AG08396 (cell line): Measurements from ENCODE around the gene RSAD2.
"Not testable (repeated sequence)": the region's sequence is repeated elsewhere in the genome, so short reads cannot be mapped to it uniquely, and the experiment has no call there.

Experiments used
- DNase-seq: peaks from one replicate; pipeline ENCODE4 v3.0.0; 2012; ENCODE audit warnings: low spot score, mixed read lengths

Gene RSAD2

DNA sequence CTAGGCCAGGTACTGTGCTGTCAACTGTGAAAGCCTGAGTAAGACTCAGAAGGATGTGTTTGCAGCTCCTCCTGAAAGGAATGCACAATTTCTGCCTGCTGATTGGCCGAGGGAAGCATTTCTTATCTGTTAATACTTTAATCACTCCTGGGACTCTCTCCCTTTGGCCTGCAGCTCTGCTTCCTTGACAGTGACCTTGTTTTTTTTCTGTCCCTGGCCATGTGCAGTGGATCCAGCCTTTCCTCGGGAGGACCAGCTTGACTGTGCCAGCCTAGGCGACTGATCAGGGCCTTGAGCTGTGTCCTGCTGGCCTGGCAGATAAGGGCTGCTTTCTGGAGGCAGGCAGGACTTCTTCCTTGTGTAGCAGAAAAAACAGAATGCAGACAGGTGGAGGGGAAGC lies 49.6 kb downstream of the RSAD2 start:
- DNase-seq, result no peak

DNA sequence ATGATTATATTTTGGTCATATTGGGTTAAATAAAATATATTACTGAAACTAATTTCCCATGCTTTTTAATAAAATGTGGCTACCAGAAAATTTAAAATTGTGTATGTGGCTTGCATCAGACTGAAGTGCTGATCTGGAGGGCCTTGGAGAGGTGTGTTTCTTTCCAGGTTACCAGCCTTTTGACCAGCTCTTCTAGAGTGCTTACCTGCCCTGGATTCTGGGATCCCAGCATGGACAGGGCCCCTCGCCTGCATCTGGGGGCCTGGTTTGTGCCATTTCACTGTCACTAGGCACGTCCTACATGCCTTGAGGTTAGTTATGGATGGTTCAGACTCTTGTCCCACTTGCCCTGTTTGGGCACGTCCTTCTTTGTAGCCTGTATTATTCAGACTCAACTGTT lies 50.2 kb downstream of the RSAD2 start:
- no peak for DNase-seq

DNA sequence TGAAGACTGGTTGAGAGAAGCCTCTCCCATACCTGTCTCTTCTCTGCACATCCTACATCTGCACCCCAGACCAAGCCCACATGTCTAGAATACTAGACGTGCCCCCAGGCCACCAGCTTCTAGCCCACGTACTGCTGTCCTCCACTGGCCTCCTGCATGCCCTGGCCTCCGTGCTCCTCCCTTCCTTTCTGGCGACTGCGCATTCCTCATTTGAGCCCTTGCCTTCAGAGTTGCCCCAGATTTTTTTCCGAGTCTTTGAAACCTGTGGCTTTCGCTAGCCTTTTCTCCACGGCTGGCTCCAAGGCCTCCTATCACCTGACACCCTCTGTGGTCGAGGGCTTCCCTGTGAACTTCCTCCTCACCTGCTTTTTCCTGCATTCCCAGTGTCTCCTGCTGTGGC lies 50.9 kb downstream of the RSAD2 start:
- DNase-seq, result no peak

DNA sequence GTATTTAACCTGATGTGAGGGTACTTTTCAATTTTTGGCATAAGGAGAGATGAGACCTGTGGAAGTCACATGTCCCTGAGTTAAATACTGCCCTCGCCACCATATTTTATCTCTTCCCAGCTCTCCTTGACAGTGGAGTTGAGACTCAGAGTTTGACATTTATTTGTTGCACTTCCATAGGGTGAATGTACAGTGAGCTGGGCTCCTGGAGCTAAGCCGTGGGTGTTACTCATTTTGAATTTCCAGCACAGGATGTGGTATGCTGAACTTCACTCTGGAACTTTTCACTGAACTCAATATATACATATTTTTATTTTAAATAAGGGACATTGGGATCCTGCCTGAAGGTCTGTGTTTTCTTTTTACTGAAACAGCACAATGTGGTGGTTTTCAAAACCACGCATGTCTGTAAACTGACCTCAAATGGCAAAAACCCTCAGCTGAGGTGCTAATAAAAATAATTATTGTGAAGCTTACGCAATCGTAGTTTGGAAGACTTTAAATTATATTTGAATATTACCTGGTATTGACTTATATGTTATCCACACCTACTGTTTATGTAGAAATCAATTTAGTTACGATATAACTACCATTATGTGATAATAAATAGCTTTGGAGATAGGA lies 51.7 kb downstream of the RSAD2 start:
- DNase-seq, result no peak

DNA sequence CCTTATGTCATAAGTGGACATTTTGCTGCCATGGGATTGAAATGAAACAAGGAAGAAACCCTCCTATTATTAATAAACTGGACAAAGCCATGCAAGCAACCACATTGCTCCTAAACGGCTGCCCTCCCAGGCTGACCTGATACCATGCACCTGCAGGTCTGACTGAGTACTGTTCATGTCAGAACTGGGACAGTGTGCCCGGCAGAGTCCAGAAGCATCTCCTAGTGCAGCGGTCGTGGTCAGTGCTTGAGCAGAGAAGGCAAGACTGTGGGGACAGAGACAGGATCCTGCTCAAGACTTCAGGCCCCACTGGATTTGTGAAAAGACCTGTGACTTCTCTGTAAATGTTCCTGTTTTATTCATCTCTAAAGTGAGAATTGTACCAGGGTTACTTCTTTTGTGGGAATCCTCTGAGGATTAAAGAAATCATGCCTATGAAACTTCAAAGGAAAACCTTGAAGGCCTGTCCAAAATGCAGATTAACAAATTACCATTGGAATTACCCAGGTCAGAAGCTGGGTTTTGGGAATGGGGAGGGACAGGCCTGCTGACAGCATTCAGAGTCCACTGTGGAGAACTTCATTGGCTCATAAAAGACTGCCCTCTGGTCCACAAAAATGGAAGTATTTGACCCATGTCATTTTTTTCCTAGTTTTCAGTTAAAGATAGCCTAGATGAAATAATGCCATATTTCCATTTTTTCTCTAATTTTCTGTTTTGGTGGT lies 53.5 kb downstream of the RSAD2 start:
- DNase-seq, result no peak

DNA sequence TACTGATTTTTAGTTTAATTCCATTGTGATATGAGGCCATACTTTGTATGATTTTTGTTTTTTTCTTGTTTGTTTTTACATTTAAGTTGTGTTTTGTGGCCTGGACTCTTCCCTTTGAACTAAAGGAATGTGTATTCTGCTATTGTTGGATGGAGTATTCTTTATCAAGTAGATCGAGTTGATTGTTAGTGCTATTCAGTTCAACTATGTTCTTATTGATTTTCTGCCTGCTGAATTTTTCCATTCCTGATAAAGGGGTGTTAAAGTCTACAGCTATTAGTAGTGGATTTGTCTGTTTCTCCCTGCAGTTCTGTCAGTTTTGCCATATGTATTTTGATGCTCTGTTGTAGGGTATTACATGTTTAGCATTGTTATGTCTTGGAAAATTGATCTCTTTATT lies 54.2 kb downstream of the RSAD2 start:
- DNase-seq, result no peak

DNA sequence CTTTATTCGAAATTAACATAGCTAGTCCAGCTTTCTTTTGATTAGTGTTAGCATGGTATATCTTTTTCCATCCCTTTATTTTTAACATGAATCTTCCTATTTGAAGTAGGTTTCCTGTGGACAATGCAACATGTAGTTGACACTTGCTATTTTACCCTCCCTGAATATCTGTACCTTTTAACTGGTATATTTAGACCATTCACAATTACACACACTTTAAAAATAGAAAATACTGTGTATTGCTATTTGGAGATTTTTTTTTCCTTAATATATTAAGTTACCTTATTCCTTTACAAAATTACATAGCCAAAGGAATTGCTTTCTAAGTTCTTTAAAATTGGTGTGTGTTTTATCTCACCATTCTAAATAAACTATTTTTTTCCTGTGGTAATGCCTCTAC lies 54.6 kb downstream of the RSAD2 start:
- no peak for DNase-seq

DNA sequence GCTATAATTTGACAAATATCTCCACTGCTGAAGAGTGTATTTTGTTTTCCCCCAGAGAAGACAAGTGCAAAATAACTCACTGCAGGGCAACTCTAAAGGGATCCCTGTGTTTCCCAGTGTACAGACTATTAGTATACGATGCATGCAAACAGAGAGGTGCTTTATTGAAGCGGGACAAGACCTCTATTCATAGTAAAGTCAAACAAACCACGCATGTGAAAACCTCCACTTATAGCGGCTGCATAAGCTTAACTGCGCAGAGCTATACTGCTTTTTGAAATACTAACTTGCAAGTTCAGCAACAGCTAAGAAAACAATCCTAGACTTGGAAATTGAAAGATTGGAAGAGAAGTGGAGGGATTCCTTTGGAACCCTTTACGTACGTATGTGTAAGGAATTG lies 55.3 kb downstream of the RSAD2 start:
- no peak for DNase-seq

DNA sequence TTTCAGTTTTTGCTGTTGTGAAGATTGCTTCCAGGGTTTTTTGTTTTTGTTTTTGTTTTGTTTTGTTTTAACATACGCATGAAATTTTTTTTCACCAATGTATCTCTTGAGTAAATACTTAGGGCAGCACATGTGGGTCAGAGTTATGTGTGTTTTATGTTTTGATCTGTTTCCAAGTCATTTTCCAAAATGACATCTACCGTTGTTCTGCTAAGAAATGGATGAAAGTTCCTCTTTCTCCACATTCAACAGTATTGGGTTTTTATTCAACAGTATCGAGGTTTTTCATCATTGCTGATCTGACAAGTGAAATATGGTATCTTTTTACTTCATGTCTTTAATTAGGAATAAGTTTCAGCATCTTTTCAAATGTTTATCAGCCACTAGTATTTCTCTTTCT lies 56.3 kb downstream of the RSAD2 start:
- DNase-seq, result no peak

DNA sequence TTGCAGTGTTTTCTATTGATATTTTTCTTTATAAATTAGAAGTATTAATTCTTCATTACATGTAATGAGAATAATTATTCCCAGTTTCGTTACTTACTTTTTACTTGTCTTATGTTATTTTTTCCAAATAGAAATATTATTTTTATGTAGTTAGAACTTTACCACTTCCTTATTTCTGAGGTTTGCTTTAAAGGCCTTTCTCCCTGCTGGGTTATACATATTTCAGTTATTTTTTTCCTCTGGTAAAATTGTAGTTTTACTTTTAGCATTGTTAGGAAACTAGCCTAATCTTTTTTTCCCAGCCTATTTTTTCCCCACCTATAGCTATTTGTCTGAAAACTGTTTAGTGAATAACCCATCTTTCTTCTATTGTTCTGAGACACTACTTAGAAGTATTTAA lies 56.8 kb downstream of the RSAD2 start:
- DNase-seq, result no peak

DNA sequence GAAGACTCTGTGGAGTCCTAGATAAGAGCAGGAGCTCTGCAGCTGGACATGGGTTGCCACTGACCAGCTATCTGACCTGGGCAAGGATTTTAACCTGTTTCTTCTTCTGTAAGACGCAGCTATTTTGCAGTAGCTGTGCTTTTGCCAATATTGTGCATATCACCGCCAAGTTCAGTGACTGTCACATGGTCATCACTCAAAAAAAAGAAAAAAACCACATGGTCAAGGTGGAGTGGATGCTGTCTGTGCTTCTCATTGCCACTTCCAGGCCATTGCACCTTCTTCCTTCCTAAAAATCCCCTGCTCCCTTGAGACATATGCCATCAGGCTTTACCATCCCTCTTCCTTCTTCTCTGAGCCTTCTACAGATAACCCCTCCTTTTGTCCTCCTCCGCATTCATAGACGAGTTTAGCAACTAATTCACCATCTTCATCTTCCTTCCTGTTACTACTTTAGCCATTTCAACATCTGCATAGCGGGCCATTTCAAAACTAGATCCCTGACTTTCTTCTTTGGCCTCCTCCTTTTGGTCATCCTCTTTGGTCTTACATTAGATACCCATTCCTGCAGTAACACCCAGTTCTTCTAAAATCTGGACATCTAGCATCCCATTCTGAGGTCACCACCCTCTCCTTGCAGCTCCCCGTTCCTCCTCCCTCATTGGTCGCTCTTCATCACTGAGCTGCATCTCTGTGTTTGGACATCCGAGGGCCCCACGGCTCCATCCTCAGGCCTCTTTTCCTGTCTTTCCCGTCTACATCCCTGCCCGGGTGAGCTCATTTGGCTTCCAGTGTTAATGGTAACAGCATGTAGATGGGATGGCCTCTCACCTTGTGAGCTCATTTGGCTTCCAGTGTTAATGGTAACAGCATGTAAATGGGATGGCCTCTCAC lies 57.4 kb downstream of the RSAD2 start:
- DNase-seq, result no peak

DNA sequence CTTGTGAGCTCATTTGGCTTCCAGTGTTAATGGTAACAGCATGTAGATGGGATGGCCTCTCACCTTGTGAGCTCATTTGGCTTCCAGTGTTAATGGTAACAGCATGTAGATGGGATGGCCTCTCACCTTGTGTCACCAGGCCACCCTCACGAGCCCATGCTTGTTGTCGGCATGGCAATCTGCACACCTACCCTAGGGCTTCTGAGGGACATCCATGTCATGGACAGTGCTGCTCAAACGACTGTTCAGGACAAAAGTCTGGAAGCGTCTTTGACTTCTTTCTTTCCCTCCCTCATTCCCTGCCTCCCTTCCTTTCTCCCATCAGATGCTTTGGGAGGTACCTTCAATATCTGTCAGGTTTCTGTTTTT lies 58.1 kb downstream of the RSAD2 start:
- not testable (repeated sequence) for DNase-seq

DNA sequence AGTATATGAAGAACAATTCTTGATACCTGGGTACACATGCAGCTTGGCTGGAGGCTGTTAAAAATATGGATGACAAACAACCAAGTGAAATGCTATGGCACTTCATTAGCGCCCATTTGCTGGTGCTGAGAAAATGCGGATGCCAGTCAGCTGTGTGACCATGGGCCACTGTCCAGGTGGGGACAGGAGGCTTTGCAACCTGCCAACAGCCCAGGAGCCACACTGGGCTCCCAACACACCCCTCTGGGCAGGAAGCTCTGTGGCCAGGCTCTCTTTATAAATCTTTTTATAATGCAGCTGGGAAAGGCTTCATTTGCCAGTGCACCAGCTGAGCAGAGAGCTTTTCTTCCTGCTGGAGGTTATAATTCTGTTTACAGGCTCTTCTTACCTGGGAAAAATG lies 59.6 kb downstream of the RSAD2 start:
- no peak for DNase-seq

DNA sequence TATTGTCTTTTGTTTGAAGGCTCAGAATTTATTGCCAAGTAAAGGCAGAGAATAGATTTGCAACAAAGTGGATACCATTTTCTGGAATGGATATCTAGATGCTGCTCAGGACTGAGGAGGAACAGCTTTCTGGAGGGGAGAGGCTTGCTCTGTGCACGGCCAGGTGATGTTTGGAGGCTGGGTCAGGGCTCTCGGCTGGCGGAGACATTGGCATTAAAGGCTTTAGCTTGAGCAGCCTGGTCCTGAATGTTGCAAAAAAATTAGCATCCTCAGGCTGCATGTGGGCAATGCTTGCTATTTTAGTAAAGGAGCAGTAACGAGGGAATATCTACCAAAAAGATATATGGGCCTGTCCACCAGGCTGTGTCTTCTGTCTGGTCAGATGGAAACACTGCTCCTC lies 60.0 kb downstream of the RSAD2 start:
- no peak for DNase-seq

DNA sequence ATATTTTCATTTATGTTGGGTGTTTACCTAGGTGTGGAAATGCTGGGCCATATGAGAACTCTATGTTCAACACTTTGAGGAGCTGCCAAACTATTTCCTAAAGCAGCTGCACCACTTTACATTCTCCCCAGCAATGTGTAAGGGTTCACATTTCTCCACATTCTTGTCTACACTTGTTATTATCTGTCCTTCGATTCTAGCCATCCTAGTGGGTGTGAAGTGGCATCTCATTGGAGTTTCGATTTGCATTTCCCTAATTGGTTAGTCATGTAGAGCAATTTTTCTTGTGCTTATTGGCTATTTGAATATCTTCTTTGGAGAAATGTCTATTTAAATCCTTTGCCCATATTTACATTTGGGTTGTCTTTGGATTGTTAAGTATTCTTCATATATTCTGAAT lies 61.5 kb downstream of the RSAD2 start:
- DNase-seq, result no peak

DNA sequence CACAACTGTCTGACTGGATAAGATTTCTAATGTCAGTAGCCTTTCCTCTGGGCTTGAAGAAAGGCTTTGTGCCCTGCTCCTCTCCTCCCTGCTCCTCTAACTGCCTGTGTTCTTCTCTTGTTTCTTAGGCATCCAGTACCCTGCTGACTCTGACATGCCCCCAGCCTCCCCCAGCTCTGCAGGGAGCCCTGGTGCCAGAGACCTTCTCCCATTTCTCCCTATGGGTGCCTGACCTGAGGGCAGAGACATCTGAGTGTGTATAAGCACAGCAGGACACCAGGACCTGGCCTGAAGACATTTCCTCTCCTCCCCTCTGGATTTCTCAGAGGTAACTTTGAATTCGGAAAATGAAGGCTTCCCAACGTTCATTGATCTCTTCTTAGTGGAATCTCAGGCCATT lies 63.2 kb downstream of the RSAD2 start:
- no peak for DNase-seq

DNA sequence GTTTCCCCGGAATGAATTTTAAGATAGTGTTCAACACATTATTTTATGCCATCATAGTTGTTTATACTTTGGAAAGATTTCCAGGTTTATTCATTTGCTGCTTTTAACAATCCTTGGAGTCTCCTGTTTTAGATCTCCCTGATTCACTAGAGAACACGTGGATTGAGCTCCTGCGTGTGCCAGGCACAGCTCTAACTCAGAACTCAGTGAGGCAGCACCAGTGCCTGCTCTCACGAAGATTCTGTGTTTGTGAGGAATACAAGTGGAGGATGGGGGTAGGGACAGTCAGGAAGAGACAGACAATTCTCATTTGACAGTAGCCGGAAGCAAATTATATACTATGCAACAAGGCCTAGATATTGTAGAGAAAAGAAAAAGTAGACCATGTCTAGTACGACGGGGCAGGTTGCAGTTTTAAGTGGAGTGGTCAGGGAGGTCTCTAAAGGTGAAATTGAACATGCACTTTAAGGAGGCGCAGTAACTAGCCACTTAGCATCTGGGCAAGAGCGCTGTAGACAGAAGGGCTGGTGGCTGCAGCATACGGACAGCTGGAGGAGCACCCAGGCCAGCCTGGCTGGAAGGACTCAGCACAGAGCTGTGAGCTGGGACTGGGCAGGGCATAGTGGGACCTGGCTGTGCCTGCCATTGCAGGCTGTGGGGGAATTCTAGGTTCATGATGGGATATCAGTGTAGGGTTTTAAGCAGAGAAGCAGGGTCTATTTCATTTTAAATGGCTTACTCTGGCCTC lies 63.9 kb downstream of the RSAD2 start:
- no peak for DNase-seq

DNA sequence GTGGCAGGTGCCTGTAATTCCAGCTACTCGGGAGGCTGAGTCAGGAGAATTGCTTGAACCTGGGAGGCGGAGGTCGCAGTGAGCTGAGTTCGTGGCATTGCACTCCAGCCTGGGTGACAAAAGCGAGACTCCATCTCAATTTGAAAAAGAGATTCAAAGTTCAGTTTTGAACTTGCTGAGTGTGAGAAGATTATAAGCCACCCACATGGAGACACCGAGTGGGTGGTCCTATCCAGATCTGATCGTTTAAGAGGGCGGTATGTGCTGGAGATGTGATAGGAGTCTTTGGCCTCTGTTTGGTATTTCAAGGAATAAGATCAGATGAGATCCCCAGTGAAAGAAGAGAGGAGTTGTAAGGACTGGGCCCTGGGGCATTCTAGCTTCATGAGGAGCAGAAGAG lies 65.3 kb downstream of the RSAD2 start:
- no peak for DNase-seq

DNA sequence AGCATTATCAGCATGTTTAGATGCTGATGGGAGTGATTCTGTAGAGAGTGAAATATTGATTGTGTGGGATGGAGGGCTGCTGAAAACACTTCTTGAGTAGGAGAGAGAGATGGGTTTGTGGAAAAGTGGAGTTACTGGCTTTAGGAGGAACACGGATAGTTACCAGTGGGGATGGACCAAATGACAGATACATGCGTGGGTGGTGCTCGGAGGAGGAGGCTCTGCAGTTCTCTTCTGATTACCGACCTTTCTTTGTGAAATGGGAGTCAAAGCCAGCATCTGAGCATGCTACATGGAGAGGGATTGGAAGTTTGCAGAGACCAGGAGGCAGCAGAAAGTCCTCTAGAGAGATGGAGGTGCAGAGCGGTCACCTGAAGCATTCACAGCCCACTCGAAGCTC lies 65.9 kb downstream of the RSAD2 start:
- DNase-seq, result no peak

DNA sequence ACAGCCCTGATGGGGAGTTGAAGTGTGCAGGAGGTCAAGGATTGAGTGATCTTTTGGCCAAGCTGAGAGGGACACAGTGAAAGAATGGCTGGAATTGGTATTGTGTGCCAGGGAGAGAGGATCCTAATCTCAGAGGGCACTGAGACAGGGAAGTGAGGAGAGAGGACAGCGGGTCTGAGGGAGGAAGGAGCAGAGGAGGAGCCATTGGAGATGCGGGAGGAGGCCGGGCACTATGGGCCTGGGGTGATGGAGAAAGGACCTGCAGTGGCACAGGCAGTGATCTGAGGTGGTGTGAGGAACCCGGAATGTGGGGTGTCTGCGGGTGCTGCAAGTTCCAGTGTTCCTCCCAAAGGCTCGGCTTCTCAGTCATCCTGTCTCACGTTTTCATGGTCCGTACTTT lies 66.4 kb downstream of the RSAD2 start:
- DNase-seq, result no peak

DNA sequence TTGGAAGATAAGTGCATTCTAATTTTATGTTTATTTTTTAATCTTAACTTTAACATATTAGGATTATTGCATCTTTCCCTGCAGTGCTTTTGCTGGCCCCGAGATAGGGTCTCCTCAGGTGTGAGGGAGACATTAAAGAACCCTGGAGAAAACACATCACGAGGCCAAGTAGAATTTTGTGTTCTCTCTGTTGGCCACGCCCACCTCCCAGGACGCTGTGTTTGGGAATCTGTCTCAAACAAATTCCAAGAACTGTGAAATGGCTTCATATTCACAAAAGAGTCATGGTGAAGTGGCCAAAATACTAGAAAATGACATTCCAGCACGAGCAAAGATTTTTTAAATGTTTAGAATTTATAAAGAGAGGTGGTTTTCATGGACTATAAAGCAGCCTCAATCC lies 67.0 kb downstream of the RSAD2 start:
- DNase-seq, result no peak

DNA sequence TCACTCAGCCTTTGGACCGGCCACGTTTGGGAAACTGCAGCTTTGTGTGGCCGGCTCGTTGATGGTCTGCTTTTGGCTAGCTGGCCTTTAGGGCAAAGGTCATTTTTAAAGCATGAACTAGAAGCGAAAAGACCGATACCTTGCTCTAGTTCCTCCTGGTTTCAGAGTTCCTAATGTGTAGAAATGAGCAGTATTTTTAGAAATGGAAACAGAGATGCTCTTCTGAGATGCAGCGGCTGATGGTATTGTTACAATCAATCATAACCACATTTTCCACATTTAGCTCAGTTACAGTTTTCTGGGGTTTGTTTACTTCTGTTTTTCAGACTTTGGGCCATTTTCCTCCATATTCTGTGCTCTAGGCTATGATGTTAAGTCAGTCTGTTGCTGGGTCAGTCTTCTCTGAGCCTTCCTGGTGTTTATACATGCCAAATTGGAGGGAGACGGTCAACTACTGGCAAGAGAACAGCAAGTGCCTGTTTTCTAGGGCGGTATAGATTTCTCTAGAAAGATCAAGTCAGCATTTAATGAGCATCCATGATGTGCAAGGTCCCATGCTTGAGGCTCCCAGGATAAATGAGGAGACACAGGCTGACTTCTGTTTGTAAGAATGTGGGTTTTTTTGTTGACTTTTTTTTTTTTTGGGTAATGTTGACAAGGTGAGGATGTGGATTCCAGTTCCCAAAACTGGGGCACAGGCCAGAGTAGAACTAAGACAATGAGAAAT lies 67.7 kb downstream of the RSAD2 start:
- DNase-seq, result no peak
